Dendritic cell treated with granulocyte-macrophage colony-stimulating factor and Interleukin-4, amounts not matched to agents 40 ng/mL and 50 ng/mL, for 4 days (primary cell): ENCODE data around the gene MYOZ3.
A peak's percentile ranks its signal among the peaks of the same experiment; 100 is the strongest.

Source experiments
- H3K27ac Mint-ChIP-seq: one replicate; pipeline ENCODE4 v1.8.0; 2022; ENCODE audit warnings: mild to moderate bottlenecking, mixed read lengths
- H3K27me3 Mint-ChIP-seq: one replicate; pipeline ENCODE4 v1.8.0; 2022; ENCODE audit warnings: mild to moderate bottlenecking, mixed read lengths
- H3K36me3 Mint-ChIP-seq: one replicate; pipeline ENCODE4 v1.8.0; 2022; ENCODE audit warnings: low read depth, mixed read lengths
- H3K4me1 Mint-ChIP-seq: one replicate; pipeline ENCODE4 v1.8.0; 2022; ENCODE audit warnings: low read depth, mixed read lengths
- H3K4me3 Mint-ChIP-seq: one replicate; pipeline ENCODE4 v1.8.0; 2022; ENCODE audit warnings: mild to moderate bottlenecking, moderate library complexity, mixed read lengths
- H3K9me3 Mint-ChIP-seq: one replicate; pipeline ENCODE4 v1.8.0; 2022; ENCODE audit warnings: mixed read lengths
- intact Hi-C: fragments of 100-400 bp; cut with micrococcal nuclease; formaldehyde crosslinking; loops from one replicate; pipeline ENCODE4 v1.15.0; 2022

Gene MYOZ3

DNA sequence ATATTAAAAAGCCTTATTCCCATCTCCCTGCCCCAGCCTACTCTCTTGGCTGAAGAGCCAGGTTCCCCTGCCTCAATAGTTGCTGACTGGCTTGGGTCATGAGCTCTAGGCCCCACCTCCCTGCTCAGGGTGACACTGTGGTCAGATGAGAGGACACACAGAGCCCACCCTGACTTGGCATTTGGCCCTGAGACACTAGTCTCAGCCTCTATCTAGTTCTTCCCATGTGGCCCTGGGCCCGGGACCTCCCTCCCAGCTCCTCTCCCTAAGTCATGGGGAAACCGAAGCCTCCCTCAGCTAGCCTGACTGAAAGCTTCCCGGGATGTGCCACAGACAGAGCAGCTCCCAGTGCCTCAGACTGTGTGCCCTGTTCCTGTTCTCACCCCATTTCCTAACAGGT is 5.8 kb upstream of the MYOZ3 start:
- Mint-ChIP-seq H3K4me1 (peaks cover 8% of the 10 kb centered on the region), H3K27ac (no peak overlapping the region), H3K36me3 (no peaks in the 10 kb centered on the region), H3K27me3 (peaks cover 31% of the 10 kb centered on the region), H3K4me3 (no peak overlapping the region), H3K9me3 (no peaks in the 10 kb centered on the region)
- intact Hi-C loops: loop anchor here (10.0 kb wide), 1 partner anchor 200 kb away; no protein-coding TSS in a partner anchor

DNA sequence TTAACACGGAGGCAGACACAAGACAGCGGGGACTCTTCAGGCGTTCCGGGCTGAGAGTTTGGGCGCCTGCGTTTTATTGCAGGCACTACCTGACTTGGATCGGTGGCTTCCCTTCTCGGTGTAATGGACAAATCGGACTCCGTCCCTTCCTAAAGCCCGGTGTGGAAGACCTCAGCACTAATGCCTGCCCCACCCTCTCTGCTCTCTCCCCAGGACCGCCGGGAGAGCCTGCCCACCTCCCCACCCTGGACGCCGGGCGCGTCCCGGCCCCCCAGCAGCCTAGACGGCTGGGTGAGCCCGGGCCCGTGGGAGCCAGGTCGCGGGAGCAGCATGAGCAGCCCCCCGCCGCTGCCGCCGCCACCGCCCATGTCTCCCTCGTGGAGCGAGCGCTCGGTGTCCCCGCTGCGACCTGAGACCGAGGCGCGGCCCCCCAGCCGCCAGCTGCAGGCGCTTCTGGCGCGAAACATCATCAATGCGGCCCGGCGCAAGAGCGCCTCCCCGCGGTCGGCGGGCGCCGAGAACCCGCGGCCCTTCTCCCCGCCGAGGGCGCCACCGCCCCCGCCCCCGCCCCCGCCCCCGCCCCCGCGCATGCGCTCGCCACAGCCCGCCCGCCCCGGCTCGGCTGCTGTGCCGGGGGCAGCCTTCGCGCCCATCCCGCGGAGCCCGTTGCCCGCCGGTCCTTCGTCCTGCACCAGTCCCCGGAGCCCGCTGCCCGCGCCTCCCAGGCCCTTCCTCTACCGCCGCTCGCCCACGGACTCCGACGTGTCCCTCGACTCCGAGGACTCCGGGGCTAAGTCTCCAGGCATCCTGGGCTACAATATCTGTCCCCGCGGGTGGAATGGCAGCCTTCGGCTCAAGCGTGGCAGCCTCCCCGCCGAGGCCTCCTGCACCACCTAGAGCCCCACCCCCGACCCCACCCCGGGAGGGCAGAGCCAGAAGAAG is 4.6 kb upstream of the MYOZ3 start:
- Mint-ChIP-seq H3K27ac (no peak overlapping the region), H3K4me3 (peak overlapping the region; percentile 74), H3K36me3 (no peaks in the 10 kb centered on the region), H3K4me1 (peaks cover 8% of the 10 kb centered on the region), H3K27me3 (peaks cover 32% of the 10 kb centered on the region), H3K9me3 (no peaks in the 10 kb centered on the region)
- intact Hi-C loops: loop anchor here (1.0 to 10.0 kb wide), 2 partner anchors 95 to 202 kb away; no protein-coding TSS in a partner anchor

DNA sequence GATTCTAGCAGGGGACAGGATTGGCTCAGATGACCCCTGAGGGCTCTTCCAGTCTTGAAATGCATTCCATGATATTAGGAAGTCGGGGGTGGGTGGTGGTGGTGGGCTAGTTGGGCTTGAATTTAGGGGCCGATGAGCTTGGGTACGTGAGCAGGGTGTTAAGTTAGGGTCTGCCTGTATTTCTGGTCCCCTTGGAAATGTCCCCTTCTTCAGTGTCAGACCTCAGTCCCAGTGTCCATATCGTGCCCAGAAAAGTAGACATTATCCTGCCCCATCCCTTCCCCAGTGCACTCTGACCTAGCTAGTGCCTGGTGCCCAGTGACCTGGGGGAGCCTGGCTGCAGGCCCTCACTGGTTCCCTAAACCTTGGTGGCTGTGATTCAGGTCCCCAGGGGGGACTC is 2.9 kb upstream of the MYOZ3 start:
- Mint-ChIP-seq H3K9me3 (no peaks in the 10 kb centered on the region), H3K4me1 (peaks cover 8% of the 10 kb centered on the region), H3K4me3 (no peak overlapping the region), H3K27ac (no peak overlapping the region), H3K27me3 (peaks cover 35% of the 10 kb centered on the region), H3K36me3 (no peaks in the 10 kb centered on the region)
- intact Hi-C loops: loop anchor here (10.0 kb wide), 1 partner anchor 203 kb away; no protein-coding TSS in a partner anchor

DNA sequence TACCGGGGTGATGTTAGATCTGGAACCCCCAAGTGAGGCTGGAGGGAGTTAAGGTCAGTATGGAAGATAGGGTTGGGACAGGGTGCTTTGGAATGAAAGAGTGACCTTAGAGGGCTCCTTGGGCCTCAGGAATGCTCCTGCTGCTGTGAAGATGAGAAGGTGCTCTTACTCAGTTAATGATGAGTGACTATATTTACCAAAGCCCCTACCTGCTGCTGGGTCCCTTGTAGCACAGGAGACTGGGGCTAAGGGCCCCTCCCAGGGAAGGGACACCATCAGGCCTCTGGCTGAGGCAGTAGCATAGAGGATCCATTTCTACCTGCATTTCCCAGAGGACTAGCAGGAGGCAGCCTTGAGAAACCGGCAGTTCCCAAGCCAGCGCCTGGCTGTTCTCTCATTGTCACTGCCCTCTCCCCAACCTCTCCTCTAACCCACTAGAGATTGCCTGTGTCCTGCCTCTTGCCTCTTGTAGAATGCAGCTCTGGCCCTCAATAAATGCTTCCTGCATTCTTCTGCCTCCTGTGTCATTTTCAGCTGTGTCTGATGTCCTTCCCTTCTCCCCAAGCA is 2.3 kb upstream of the MYOZ3 start:
- Mint-ChIP-seq H3K4me3 (no peak overlapping the region), H3K9me3 (no peaks in the 10 kb centered on the region), H3K4me1 (peaks cover 8% of the 10 kb centered on the region), H3K27me3 (peaks cover 32% of the 10 kb centered on the region), H3K27ac (no peak overlapping the region), H3K36me3 (no peaks in the 10 kb centered on the region)
- intact Hi-C loops: loop anchor here (10.0 kb wide), 1 partner anchor 204 kb away; no protein-coding TSS in a partner anchor

DNA sequence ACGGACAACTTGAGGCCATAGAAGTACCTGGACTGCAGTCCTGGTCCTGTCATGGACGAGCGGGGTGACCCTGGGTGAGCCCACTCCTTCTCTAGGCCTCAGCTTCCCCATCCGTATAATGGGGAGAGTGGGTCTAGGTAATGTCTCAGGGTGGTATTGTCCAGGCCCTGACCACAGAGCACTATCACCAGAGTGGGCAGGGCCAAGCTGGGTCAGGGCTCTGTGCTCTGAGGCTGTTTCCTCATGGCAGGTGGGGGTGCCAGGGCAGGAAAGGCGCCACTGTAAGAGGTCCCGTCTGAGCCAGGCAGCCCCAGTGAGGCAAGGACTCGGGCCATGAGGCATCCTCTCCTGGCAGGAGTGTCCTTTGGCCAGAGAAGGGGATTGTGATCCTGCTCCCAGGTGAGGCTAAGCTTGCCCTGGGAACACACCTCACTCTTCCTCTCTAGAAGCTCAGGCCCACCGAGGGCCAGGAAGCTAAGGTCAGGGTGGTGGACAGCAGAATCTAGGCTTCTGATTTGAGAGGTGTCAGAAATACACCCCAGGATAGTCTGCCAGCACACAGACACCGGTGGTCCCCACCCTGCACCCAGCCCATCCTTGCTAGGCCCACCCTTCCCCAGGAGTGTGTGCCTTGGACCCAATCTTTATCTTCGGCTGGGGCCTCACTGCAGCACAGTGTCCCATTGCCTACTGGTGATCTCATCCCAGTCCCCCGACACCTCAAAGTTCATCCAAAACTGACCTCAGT is 1.5 kb upstream of the MYOZ3 start:
- no peaks in the 10 kb centered on the region for H3K9me3 Mint-ChIP-seq
- peaks cover 8% of the 10 kb centered on the region for H3K4me1 Mint-ChIP-seq
- intact Hi-C loops: loop anchor here (10.0 kb wide), 1 partner anchor 205 kb away; no protein-coding TSS in a partner anchor

DNA sequence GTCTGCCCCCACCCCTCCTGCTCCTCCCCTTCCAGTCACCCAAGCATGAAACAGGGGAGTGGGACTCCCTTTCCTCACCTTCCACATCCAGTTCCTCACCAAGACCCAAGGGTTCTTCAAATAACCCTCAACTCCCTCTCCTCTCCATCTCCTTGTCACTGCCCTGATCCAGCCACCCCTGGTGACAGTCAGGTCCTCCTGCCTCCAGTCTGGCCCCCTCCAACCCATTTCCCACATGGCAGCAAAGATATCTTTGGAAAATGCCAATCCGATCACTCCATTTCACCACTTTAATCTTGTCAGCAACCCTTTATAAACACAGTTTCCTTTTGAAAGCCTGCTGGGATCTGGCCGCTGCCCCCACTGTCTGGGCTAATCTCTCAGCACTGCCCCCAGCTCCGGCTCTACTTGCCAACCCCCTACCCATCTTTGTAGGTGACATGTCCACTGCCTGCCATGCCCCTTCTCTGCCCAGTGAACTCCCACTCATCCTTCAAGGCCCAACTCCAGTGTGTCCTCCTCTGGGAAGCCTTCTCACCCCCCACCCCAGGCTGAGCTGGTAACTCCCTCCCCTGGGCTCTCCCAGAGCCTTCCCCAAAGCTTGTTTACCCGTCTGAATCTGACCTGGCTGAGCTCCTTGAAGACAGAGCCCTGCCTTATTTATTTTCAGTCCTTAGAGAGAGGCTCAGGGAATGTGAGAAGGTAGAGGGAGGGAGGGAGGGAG is 781 bp upstream of the MYOZ3 start:
- H3K27ac Mint-ChIP-seq: no peak overlapping the region

More for the DNA sequence above, 1.5 kb upstream of the MYOZ3 start:
- H3K4me3 Mint-ChIP-seq: no peak overlapping the region
- peaks cover 31% of the 10 kb centered on the region for H3K27me3 Mint-ChIP-seq
- H3K27ac Mint-ChIP-seq: no peak overlapping the region
- no peaks in the 10 kb centered on the region for H3K36me3 Mint-ChIP-seq

DNA sequence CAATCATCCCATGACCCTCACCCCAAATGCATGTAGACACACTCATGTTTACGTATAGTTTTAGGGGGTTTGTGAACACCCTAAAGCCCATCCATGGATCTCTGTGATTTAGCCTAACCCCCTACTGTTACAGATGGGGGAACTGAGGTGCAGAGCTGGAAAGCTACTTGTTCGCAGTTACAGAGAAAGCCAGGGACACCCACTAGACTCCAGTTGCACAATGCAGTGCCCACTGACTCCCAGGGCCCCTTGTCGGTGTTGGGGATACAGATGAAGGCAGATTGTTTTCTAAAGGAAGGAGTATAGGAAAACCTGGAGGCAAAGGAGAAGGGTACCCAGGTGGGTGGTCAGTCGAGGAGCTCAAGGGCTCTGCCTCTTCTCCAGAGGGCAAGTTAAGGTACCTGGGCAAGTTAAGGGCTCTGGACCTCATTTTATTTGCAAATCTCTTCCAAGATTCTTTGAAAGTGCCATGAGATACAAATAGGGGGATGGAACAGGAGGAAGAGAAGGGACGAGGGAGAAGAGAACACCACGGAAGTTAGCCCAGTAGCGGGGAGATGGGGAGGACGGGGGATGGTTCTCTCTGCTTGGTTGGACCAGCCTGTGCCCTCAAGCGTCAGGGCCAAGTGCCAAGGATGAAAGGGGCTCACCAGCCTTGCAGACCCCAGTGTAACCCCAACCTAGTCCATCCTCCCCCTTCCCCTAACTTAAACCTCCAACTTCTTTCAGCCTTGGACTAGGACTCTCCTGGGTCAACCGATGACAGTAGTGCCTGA is 958 bp downstream of the MYOZ3 start:
- Mint-ChIP-seq H3K4me1 (peaks cover 4% of the 10 kb centered on the region), H3K36me3 (no peaks in the 10 kb centered on the region), H3K4me3 (no peak overlapping the region), H3K27me3 (peaks cover 17% of the 10 kb centered on the region), H3K9me3 (no peaks in the 10 kb centered on the region), H3K27ac (no peak overlapping the region)
- intact Hi-C loops: no loop called here

More for the DNA sequence above, 781 bp upstream of the MYOZ3 start:
- intact Hi-C loops: no loop called here
- no peaks in the 10 kb centered on the region for H3K9me3 Mint-ChIP-seq
- no peaks in the 10 kb centered on the region for H3K36me3 Mint-ChIP-seq
- peaks cover 8% of the 10 kb centered on the region for H3K4me1 Mint-ChIP-seq
- no peak overlapping the region for H3K4me3 Mint-ChIP-seq
- peaks cover 26% of the 10 kb centered on the region for H3K27me3 Mint-ChIP-seq

DNA sequence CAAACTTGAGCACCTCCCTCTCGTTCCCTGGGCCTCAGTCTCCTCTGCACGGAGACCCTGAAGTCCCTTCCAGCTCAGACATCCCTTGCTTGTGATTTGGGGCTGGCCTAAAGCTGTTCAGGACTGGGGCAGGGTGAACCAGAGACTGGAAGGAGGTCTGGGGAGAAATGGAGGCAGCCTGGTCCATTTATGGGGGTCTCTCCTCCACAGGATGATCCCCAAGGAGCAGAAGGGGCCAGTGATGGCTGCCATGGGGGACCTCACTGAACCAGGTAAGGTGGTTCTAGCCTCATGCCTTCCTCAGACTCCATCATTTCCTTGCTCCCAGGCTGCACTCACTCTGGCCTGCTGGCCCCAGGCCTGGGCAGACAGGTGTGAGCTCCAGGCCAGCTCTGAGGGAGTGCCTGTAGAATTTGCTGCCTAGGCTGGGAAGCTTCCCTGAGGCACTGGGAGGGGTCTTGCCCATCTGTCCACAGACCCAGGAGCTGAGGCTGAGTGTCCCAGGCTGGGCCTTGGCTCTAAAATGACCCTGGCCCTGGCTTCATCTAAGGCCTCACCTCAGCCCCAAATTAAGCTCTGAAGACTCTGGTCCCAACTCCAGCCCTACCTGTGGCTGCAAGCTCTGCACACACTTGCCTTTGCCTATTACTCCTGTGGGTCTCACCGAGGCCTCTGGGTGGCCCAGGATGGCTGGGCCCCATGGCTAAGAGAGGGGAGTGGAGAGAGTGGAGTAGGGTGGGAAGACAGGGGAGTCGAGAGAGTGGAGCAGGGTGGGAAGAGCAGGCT is 1.9 kb downstream of the MYOZ3 start:
- no peaks in the 10 kb centered on the region for H3K9me3 Mint-ChIP-seq
- H3K4me3 Mint-ChIP-seq: no peak overlapping the region
- no peak overlapping the region for H3K27ac Mint-ChIP-seq
- peaks cover 9% of the 10 kb centered on the region for H3K27me3 Mint-ChIP-seq
- no peaks in the 10 kb centered on the region for H3K36me3 Mint-ChIP-seq
- H3K4me1 Mint-ChIP-seq: no peaks in the 10 kb centered on the region
- intact Hi-C loops: no loop called here

DNA sequence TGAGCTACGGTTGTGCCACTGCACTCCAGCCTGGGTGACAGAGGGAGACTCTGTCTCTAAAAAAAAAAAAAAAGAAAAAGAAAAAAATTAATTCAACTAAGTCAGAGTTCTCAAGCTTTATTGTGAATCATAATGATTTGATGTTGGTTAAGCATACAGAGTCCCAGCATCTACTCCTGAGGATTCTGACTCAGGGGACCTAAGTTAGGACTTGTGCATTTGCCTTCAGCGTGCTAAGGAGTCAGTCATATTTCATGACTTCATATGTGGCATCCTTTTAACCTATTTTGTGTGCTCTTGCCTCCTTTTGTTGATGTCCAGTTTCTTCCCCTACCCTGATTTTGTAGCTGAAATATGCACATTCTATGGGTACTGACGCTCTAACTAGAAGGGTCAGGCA is 2.9 kb downstream of the MYOZ3 start:
- Mint-ChIP-seq H3K9me3 (no peaks in the 10 kb centered on the region), H3K36me3 (no peaks in the 10 kb centered on the region), H3K4me1 (no peaks in the 10 kb centered on the region), H3K27ac (no peak overlapping the region), H3K27me3 (peaks cover 9% of the 10 kb centered on the region), H3K4me3 (no peak overlapping the region)
- intact Hi-C loops: no loop called here

DNA sequence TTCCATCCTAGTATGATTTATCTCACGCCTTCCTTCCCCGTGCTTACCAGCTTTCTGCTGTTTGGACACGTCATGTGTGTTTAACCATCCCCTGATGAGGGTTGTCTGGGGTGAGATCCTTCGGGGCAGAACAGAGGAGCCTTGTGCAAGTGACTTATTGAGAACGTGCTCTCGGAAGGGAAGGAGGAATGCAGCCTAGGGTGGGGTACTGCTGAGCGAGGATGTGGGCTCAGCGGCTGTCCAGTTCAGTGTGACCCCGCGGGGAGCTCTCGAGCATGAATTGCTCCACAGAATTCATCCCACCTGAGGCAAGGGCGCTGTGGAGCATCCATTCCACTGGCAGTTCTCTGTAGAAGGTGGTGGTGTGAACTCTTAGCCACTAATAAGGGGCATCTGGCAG is 4.0 kb downstream of the MYOZ3 start:
- H3K4me1 Mint-ChIP-seq: no peaks in the 10 kb centered on the region
- H3K36me3 Mint-ChIP-seq: no peaks in the 10 kb centered on the region
- no peaks in the 10 kb centered on the region for H3K9me3 Mint-ChIP-seq
- peaks cover 9% of the 10 kb centered on the region for H3K27me3 Mint-ChIP-seq
- no peak overlapping the region for H3K4me3 Mint-ChIP-seq
- intact Hi-C loops: no loop called here
- H3K27ac Mint-ChIP-seq: no peak overlapping the region

DNA sequence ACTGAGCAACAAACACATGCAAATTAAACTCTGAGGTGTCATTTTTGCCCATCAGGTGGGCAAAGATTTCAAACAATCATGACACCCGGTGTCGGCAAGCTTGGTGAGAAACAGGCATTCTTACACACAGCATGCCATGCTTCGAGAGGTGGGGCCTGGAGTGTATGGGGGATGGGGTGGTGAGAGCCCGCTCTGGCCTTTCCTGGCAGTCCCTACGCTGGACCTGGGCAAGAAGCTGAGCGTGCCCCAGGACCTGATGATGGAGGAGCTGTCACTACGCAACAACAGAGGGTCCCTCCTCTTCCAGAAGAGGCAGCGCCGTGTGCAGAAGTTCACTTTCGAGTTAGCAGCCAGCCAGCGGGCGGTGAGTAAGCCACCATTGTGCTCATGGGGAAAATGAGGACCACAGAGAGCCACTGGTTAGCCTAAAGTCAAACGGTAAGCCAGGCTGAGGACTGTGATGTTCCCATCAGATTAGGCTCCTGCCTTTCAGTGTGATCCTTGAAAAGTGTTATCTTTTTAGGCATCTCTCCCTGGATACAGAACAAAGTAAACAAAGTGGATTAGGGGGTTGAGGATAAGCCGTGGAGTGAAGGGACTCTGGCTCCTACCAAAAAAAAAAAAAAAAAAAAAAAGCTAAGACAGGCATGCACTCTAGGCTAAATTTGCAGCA is 9.4 kb downstream of the MYOZ3 start:
- Mint-ChIP-seq H3K9me3 (no peaks in the 10 kb centered on the region), H3K4me1 (peaks cover 20% of the 10 kb centered on the region), H3K36me3 (no peaks in the 10 kb centered on the region), H3K4me3 (no peak overlapping the region), H3K27ac (no peak overlapping the region), H3K27me3 (peaks cover 26% of the 10 kb centered on the region)
- intact Hi-C loops: no loop called here

DNA sequence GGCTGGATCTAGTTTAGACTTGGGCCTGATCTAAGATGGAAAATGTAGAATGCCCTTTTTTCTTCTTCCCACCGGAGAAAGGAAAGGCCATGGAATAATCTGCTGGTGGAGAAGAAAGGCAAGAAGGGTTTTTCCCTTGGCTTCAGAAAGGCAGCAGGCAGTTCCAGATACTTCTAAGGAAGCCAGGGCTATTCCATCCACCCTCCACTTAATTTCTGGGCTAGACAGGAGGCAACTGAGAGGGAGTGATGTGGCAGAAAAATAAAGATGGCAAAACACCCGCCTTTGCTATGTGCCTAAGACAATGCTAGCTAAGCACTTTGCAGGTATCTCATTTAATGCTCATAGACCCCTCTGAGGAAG is 9.9 kb downstream of the MYOZ3 start:
- intact Hi-C loops: no loop called here
- Mint-ChIP-seq H3K9me3 (no peaks in the 10 kb centered on the region), H3K4me1 (peaks cover 25% of the 10 kb centered on the region), H3K27me3 (peaks cover 26% of the 10 kb centered on the region), H3K36me3 (no peaks in the 10 kb centered on the region), H3K4me3 (no peak overlapping the region), H3K27ac (no peak overlapping the region)
